ENCODE data around the gene LRMDA.

DNA sequence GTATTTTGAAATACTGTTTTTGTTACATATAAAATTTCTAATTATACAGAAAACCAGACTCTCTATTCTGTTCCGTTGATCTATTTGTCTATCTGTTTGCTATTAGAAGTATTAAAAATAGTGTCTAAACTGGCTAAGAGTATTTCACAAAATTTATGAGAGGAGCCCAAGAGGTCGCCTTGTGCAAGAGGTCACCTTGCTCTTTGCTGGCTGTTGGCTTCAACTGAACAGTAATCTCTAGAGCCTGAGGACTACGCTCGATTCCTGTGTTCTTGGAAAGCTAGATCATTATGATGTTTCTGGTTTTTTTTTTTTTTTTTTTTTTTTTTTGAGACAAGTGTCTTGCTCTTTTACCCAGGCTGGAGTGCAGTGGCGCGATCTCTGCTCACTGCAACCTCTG, 428.6 kb downstream of the LRMDA start:
- TF ChIP-seq CTCF (conservative IDR thresholded peaks at IDR 0.05; ENCODE audit: low read length) (no peak), EZH2phosphoT487 (IDR thresholded peaks at IDR 0.05; ENCODE audit: borderline replicate concordance) (no peak)

Data from Loucy (cell line).